ENCODE results near the gene BRD4.

Gene BRD4

DNA sequence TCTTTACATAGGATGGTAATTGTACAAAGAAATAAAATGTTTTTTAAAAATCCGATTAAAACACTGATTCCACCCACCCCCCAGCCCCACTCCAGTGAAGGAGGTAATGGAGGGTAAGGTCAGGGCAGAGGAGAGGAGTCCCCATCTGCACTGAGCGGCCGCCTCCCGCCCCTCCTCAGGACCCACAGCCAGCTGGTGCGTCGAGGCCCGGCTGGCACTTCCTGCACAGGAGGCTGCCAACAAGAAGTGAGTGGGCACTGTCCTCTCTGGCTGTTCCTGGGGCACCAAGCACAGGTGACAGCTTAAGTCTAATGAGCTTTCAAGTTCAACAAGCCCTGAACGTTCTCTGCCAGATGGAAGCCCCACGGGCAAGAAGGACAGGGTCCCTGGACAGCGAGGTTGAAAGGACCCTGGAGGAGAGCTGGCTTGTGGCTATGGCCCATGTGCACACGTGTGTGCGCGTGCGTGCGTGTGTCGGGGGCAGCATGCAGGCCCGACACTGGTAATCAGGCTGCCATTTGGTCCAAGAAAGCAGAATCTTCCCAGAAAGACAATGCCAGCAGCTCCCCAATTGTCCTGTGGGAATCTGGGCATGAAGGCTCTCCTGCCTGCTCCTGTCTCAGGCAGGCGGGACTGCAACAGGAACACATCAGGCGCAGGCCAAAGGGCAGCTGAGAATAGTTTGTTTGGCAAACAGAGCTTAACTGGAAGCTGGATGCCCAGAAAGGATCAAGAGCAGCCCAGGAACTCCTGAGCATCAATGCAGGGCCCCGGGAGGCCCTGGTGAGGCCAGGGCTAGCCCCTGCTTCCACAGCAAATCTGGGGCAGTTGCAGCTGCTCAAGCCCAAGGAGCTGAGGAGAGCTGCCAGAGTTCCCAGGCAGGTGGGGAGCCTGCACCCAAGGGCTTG is 85.0 kb downstream of the BRD4 start:
- no peak for DNase-seq

DNA sequence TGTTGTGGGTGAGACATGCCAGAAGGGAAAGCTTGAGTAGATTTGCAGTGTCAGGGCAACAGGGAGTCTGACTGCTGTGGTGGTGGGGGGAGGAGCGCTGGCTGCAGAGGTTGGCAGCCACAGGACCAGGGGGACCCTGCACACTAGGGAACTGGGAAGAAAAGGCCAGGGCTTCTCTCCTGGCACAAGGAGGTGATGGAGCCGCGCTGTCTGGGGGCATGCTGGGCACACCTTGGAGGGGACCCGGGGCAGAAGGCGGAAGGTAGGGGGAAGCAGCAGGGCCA is 86.2 kb downstream of the BRD4 start:
- no peak for DNase-seq

DNA sequence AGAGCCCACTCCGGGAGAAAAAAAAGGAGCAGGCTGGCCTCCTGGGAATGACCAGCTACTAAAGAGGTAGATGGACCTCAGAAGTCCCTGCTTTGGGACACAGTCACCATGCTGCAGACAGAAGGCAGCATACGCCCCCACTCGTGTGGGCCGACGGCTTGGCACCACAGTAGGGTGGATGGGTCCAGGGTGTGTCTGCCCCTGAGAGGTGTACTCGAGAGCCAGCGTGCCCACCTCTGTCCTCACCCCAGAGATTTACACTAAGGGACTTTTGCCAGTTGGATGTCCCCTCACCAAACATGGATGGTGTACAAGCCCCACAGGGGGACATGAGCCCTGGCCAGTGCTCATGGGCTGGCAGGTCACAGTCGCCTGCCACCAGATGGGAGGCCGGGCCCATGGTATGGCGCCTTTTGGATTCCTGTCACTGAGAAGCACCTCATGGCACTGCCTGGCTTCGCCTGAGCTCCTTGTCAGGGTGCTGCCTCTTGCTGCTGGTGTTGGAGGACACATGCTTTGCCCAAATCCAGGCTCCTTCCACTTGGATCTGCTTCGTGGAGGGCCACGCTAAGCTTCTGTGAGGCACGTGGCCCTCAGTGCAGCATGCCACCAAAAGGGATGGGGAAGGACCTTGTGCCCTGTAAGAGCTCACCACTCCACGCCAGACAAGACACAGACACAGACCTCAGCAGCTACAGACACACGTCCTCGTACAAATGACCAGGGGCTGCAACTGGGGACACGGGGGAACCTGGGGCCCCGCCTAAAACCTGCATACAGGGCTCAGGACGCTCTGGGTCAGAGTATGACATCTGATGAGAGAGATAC is 86.8 kb downstream of the BRD4 start:
- DNase-seq, result no peak

DNA sequence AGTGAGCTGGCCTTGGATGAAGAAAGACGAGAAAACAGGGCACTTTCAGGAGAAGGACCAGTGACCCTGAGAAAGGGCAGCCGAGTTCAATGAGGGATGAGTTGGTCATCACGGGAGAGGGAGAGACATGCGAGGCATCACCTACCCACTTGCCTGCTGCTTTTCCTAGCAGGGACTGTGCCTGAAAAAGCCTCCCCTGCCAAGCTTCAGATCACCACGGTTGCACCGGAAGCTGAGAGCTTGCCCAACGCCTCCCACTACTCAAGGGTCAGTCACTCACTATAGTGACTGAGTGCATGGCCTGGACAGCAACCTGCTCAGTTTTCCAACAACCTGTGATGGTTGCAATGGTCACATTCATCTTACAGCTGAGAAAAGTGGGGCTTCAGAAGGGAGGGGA is 87.5 kb downstream of the BRD4 start:
- DNase-seq, result no peak

DNA sequence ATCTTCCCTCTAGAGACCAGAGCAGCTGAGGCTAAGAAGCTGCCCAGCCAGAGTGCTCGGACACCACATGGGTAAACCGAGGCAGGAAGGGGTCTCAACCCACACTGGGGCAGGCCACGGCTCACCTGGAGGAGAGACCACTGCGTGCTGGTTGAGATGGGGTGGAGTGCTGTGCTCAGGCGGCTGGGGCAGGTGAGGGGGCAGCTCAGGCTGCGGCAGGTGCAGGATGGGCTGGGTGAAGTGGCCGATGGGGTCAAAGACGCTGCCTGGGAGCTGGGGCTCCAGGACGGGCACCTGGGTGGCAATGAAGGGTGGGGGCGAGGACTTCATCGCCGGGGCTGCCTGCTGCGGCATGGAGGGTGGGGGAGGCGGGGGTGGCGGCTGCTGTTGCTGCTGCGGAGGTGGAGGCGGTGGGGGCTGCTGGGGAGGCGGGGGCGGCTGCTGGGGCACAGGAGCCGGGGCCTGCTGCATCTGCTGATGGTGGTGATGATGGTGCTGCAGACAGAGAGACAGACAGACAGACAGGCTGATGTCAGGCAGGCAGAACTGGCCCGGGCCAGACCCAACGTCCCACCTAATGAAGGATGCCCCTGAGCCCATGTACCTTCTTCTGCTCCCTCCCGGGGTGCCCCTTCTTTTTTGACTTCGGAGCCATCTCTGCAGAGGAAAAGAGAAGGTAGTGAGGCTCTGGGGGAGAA is 88.1 kb downstream of the BRD4 start:
- DNase-seq, result no peak

DNA sequence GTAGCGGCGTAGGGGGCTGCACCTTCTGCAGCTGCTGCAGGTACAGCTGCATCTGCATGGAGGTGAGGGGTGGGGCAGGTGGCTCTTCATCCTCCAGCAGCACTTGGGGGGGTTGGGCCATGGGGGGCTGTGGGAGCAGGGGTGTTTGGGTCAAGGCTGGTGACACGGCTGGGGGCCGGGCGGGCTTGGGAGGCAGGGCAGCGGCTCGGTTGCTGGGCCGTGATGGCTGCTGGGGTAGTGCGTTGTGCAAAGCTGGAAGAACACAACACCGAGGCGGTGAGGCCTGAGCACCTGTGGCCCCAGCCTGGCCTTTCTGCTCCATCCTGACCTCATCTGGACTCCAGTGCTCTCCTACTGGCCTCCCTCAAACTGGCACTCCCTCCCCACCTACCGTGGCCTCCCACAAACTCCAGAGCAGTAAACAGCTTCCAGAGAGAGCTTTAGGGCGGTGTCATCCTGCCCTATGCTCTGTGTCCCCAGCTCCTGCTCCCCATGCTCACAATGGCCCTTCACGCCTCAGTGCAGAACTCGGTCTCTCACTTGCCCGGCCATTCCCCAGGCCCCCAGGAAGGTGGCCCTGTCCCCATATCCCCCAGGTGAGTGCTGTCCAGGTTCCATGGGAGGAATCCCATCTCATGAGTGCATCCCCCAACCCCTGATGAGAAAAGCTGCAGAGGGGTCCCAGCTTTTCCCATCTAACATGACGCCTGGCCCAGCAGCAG is 88.9 kb downstream of the BRD4 start:
- no peak for DNase-seq

DNA sequence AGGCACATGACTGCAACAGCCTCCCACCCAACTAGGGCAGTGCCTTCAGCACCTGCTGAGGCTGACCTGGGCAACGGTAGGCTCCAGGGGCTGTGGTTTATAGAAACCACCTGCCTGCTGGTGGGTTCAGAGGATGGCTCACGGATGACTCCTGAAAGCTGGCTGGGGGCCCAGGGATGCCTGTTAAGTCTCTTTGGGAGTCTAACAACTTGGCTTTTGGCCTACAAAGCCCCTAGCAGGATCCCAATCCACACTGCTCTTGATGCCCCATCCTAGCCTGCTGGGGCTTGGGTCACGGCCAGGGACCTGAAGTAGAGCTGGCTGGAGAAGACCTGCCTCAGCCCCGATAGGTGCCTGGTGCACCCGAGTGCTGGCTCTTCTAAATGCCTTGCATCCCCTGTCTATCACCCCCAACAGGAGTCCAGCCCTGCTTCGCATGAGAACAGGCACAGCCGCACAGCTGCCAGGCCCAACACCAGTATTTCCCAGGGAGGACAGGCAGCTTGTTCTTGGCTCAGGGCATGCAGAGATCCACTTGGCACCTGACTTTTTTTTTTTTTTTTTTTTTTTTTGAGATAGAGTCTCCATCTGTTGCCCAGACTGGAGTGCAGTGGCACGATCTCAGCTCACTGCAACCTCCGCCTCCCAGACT is 91.0 kb downstream of the BRD4 start:
- no peak for DNase-seq

DNA sequence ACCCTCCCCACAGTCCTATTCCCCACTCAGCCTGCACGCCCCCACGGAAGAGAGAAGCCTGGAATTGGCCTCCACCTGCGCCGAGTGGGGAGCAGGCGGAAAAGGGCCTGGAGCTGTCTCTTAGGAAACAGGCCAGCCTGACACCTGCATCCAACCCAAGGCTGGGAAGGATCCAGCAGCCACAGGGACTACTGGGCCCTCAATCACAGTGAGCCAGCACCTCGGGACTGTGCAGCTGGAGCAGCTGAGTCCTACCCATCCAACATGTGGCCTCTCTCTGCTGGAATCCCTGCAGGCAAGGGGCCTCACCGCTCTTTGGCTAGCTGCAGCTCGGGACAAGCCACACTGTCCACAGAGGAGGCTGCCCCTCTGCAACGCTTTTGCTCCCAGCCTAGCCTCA is 91.8 kb downstream of the BRD4 start:
- DNase-seq, result no peak

DNA sequence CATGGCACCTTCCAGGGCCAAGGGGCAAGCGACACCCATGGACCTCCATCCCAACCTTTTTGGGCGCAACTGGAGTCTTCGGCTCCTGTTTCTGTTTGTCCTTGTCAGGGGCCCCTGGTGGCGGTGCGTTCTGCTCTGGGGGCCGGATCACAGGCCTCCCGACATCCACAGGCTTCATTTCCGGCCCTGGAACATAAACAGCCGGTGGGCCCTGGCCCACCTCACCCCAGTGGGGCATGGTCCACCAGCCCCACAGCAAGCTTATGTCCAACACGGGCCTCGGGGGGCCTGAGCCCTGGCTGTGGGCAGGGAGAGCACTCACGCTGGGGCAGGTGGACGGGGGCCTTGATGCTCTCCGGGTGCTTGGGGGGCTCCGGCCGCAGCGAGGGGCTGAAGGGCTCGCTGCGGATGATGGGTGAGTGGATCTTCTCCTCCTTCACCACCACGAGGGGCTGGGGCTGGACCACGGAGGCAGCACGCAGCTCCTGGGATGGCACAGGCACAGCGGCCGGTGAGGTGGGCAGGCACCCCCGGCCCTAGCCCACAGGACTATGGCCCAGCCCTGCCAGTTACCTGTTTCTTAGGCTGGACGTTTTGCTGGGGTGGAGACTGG is 92.9 kb downstream of the BRD4 start:
- no peak for DNase-seq

DNA sequence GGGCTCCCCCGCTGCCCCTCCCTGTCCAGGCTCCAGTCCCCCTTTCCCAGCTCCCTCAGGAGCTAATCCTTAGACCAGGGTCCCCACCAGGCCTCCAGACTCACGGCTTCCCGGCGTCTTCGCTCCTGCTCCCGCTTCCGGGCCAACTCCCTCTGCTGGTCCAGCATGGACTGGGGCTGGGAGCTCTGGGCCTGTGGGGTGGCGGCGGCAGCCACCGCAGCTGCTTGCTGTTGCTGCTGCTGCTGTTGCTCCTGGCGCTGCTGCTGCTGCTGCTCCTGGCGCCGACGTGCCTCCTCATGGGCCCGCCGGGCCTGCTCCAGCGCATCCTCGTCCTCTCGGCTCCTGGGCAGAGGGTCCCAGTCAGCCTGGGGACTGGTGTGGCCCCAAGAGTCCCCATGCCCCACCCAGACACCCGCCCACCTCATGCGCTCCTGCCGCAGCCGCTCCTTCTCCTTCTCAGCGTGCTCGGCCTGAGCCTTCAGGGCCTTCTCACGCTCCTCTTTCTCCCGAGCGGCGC is 93.6 kb downstream of the BRD4 start:
- no peak for DNase-seq

DNA sequence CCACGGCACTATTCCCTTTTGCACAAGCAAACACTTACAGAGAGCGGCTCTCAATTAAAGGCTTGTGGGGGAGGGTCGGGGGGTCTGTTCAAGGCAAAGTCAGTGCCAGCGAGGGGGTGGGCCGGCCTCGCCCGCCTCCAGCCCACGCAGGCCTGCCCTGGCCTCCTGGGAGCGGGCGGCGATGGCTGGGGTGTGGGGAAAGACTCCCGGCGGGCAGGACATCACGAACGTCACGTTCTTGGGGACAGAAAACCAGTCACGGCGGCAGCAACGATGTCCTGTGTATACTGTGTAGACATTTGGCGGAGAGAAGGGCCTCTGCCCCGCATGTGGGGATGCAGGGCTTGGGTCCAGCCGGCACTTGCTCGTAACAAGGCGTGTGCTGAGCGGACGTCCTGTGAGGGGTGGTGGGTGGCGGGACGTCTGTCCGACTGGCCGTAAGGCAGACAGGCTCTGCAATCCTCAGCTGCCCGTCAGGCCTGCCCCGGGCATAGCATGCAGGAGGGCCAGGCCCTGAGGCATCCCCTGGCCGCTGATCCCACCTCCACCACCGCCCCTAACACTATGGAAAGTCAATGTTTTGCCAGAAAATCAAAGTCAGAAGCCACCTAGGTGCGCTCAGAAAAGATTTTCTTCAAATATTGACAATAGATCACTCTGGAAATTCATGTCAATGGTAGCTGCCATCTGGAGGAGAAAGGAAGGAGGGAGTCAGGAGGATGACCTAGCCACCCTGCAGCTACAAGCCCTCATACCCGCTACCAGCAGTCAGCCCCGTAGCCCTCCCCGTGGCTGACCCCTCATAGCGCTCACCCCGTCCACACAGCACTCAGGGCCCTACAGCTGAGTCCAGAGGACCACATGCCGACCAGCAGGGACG is 94.3 kb downstream of the BRD4 start:
- no peak for DNase-seq

DNA sequence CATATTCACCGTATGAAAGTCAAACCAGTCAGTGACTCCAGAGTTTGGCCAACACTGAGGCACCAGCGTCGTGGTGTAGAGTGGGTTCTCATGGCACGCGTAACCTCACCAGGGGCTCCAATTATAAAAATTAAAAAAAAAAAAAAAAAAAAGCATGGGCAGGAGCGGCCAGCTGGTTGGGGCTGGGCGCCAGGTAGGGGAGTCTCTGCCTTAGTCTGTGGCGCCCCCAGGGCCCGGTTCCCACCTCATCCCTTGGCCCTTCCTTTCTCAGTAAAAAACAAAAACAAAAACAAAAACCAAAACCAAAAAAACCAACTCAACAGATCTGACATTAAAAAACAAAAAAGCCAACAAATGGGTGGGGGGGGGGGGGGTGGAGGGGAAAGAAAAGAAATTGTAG is 95.5 kb downstream of the BRD4 start:
- no peak for DNase-seq

DNA sequence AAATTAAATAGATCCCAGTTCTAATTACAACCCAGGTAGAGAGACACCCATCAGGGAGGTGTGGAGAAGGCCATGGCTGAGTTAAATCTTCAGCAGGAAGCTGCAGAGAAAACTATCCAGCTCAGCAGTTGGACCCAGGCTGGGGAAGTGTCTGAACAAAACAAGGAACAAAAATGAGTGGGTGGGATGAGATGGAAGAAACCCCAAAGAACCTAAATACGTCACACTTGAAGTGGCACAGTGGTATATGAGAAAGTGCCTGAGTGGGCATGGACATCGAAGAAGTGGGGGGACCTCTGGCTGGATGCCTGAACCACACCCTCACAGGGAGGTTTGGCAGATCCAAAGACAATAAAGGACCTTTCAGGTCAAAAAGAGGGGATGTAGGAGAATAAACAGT is 96.6 kb downstream of the BRD4 start:
- DNase-seq, result no peak

DNA sequence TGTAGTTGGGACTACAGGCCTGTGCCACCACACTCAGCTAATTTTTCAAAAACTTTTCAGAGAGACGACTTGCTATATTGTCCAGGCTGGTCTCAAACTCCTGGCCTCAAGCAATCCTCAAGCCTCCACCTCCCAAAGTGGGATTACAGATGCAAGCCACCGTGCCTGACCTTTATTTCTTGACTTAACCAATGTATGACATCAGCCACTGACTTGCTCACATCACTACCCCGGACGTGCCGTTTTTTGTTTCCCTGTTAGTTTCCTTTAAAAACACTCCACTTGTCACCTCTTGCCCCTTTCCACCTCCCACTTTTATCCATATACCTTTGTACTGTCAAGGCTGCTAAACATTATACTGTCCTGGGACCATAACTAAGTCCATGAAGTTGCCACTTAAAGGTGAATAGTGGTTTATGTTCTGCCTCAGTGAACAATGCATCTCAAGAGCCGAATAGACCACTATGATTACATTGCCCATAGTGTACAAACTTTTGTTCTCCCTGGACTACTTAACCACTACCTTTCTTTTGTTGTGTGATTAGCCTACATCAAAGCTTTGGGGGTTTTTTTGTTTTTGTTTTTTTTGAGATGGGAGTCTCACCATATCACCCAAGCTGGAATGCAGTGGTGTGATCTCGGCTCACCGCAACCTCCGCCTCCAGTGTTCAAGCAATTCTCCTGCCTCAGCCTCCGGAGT is 97.8 kb downstream of the BRD4 start:
- no peak for DNase-seq

DNA sequence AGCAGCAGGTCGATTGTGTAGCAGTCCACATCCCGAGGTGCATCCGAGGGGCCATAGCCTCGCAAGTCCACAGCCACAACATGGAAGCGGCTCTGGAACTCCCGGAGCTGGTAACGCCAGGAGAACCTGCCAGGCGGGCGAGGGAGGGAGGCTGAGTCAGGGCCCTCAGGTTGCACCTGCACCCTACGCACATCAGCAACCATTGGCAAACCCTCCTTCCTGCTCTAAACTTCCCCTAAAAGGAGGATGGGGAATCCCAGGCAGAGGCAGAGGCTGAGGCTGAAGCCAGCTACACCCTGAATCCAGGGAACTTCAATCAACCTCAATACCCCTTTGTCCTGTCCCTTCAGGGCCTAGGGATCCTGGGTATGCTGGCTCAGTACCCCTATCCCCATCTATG is 101.1 kb downstream of the BRD4 start:
- no peak for DNase-seq

DNA sequence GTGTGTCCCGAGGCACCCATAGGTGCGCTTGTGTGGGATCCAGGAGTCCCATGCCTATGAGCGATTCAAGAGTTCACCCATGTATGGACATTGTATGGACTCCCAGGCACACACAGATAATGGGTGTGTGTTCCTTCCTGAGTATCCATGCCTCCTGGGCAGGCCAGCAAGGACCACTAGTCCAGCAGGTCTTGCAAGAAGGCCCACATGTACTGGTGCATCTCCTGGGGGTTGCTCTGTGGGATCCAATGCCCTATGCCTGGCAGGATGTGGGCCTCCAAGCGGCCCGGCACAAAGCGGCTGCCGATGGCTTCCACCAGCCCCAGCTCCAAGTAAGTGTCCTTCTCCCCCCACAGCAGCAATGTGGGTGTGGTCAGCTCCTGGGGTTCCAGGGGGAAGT is 105.1 kb downstream of the BRD4 start:
- DNase-seq, result no peak

DNA sequence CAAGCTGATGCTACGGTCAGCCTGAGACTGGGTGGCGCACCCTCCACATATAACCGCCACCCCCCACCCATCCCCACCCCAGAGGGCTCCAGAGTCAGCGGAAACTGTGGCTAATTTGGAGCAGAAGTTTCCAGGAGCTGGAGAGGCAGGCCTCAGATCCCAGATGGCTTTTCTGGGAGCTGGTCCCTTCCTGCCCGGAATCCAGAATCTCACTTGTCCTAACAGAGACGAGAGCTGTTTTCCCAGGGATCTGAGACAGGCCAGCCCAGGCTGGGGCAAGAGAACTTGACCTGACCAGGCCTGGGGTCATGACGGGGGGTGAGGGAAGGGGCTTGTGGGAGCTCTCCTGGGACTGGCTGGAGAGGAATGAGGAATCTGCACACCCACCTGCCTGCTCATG is 106.6 kb downstream of the BRD4 start:
- DNase-seq, result no peak

DNA sequence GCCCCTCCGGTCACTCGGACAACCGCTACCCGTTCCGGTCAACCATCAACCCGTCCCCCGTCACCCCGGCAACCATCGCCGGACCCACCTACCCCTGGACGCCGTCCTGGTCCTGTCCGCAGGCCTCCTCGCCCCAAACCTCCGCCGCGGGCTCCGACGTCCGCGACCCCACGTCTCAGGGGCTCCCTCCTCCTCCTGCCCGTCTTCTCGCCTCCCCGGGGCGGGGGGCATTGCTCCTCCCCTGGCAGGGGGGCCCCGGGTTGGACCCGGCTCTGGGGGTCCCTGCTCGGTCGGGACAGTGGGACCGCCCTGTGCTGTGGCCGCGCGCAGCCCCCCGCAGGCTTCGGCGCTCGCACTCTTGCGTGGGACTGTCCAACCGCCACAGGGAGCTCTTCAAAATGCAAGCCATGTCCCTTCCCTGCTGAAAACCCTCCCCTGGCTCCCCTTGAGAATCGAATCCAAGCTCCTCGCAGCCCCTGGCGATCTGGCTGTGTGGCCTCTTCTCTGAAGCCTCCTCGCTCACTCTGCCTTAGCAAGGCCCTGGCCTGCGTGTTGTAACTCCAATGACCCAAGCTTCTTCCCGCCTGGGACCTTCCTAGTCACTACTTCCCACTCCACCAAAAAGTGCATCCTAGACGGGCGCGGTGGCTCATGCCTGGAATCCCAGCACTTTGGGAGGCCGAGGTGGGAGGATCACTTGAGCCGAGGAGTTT is 108.5 kb downstream of the BRD4 start:
- no peak for DNase-seq
